ENCODE data around the gene PRKCA. TPM values are rescaled to one million over a fixed set of nuclear protein-coding genes. Genes with fewer than 3 reads are reported as not detected.

The PRKCA gene
- total and polyA plus RNA-seq, 10 of the 15 experiments (the other 5 are each of a cell fraction or from before 2014, with no cell fraction given): 0.11 to 14.6 (median 0.72) TPM

DNA sequence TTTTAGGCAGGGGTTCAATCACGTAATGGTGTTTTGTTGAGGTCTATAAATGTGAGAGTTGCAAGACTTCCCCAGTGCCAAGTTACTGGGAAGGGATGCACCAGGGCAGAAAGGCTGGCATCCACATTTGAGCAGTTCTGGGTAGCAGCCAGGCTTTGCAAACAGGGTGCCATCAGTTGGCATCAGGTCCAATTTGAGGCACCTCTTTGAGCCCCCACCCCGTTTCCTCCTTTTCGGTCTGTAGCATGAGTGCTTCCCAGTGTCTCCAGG, 389.9 kb downstream of the PRKCA start:
- H3K4me2 ChIP-seq (ENCODE audit: control insufficient read depth, insufficient read depth): no peak overlapping the region
- no peaks in the 10 kb centered on the region for H4K20me1 ChIP-seq (ENCODE audit: control insufficient read depth, insufficient read depth)
- H3K27me3 ChIP-seq (replicated peaks in 1 of 2; ENCODE audit: control insufficient read depth in 2 of 2, insufficient read depth in 2 of 2, low read length in 1 of 2): no peaks in the 10 kb centered on the region
- no peaks in the 10 kb centered on the region; a peak in 1 of 4 replicates for H3K36me3 ChIP-seq (ENCODE audit: control insufficient read depth in 2 of 2, insufficient read depth in 2 of 2, low read length in 1 of 2)
- no peak overlapping the region for H3K9ac ChIP-seq (ENCODE audit: control insufficient read depth, insufficient read depth, low read length)
- H3K79me2 ChIP-seq (ENCODE audit: control insufficient read depth, insufficient read depth, low read length): no peaks in the 10 kb centered on the region
- no peak overlapping the region for H3K27ac ChIP-seq (ENCODE audit: control insufficient read depth, insufficient read depth)
- POLR2A ChIA-PET: no interaction called here
- FAIRE-seq (no peak), ATAC-seq (no peak), DNase-seq (ENCODE audit: low read depth, low spot score) (no peak)
- CTCF ChIA-PET: interaction anchor here (0.9 to 1.8 kb wide), 4 partner anchors 12 to 125 kb away, joined by 3 to 4 read pairs (median 3); no protein-coding TSS in a partner anchor
- no peaks in the 10 kb centered on the region; the same call in 2 of the 3 replicates for H3K9me3 ChIP-seq (replicated peaks; ENCODE audit: control insufficient read depth, insufficient read depth, low read length)
- intact Hi-C loops (cut with micrococcal nuclease; ENCODE audit: unreplicated experiment) (no loop called here), in situ Hi-C loops (cut with MboI) (no loop called here)
- peaks cover 4% of the 10 kb centered on the region; the same call in 1 of the 2 replicates for H3K4me1 ChIP-seq (ENCODE audit: control insufficient read depth, insufficient read depth, low read length)
- RAD21 ChIA-PET (ENCODE audit: unreplicated experiment): interaction anchor here (1.6 kb wide), 1 partner anchor 13 kb away, joined by 9 read pairs; no protein-coding TSS in a partner anchor
- H3K4me3 ChIP-seq: no peak overlapping the region
- no peak for TF ChIP-seq BCL11A (IDR thresholded peaks at IDR 0.05; ENCODE audit: low read depth, low read length)
- TF ChIP-seq NFYA (IDR thresholded peaks at IDR 0.05; ENCODE audit: borderline replicate concordance, low read depth, low read length): no peak
- TF ChIP-seq MEF2B (IDR thresholded peaks at IDR 0.05; ENCODE audit: partially characterized antibody, poor library complexity, severe bottlenecking): no peak
- no peak for TF ChIP-seq SMAD1 (IDR thresholded peaks at IDR 0.05; ENCODE audit: low read depth, partially characterized antibody)
- no peak for TF ChIP-seq RBBP5 (conservative IDR thresholded peaks at IDR 0.05)
- TF ChIP-seq ZNF24 (IDR thresholded peaks at IDR 0.05): no peak
- TF ChIP-seq CBFB (IDR thresholded peaks at IDR 0.05; ENCODE audit: low read depth): no peak
- TF ChIP-seq HCFC1 (IDR thresholded peaks at IDR 0.05; ENCODE audit: low read length): no peak
- no peak for TF ChIP-seq MYC (IDR thresholded peaks at IDR 0.05; ENCODE audit: insufficient read depth, insufficient read length, insufficient replicate concordance, low read length, severe bottlenecking)
- TF ChIP-seq RAD51 (IDR thresholded peaks at IDR 0.05): no peak
- no peak for TF ChIP-seq YBX1 (IDR thresholded peaks at IDR 0.05)
- no peak for TF ChIP-seq NFXL1 (IDR thresholded peaks at IDR 0.05; ENCODE audit: borderline replicate concordance)
- no peak for TF ChIP-seq JUNB (IDR thresholded peaks at IDR 0.05)
- TF ChIP-seq ETV6 (conservative IDR thresholded peaks at IDR 0.05 in 1 of 2, IDR thresholded peaks at IDR 0.05 in 1 of 2; ENCODE audit: borderline replicate concordance in 1 of 2, low read depth in 1 of 2): no peak
- TF ChIP-seq CREB1 (IDR thresholded peaks at IDR 0.05; ENCODE audit: low read depth): no peak
- no peak for TF ChIP-seq JUND (IDR thresholded peaks at IDR 0.05; ENCODE audit: low read depth, low read length)
- 18% methylated on average over 2 of the region's 3 CpGs for WGBS (ENCODE audit: insufficient coverage, insufficient replicate concordance, low lambda C conversion rate, missing lambda C conversion rate)
- H2AFZ ChIP-seq (ENCODE audit: control insufficient read depth, low read depth, low read length): no peak overlapping the region
- no TSS peak for BruUV-seq (replicated peaks)
- SMC1A ChIA-PET (ENCODE audit: uncharacterized antibody, unreplicated experiment): interaction anchor here (1.0 to 2.3 kb wide), 2 partner anchors 13 to 24 kb away, joined by 3 to 11 read pairs; no protein-coding TSS in a partner anchor

All from GM12878 (cell line).